ENCODE results near the gene TET3. TPM values are rescaled to one million over a fixed set of nuclear protein-coding genes. Genes with fewer than 3 reads are reported as not detected.
A peak's percentile ranks its signal among the peaks of the same experiment; 100 is the strongest.

The TET3 gene
- total and polyA plus RNA-seq, 9 of the 15 experiments (the other 6 are each of a cell fraction or from before 2014, with no cell fraction given): 0.35 to 16.3 (median 5.5) TPM

- TF ChIP-seq NONO (IDR thresholded peaks at IDR 0.05; ENCODE audit: low read depth in 2 of 2, low read length in 1 of 2): no peak
- TF ChIP-seq NFE2 (IDR thresholded peaks at IDR 0.05; ENCODE audit: low read depth): no peak
- TF ChIP-seq CBFA2T3 (IDR thresholded peaks at IDR 0.05): peak; percentile 58; the same call in 1 of the 2 replicates
- TF ChIP-seq POU5F1 (IDR thresholded peaks at IDR 0.05; ENCODE audit: borderline replicate concordance, low read depth, low read length, partially characterized antibody): no peak
- no peak for TF ChIP-seq THAP7 (CRISPR knock-in tag; IDR thresholded peaks at IDR 0.05)
- no peak for TF ChIP-seq ZNF282 (CRISPR knock-in tag; IDR thresholded peaks at IDR 0.05)
Measured at GRCh38 chr2:74028741-74029140, 44.0 kb downstream of the TET3 start (continued).

GRCh38 chr2:74029714-74030397 lies 45.1 kb downstream of the TET3 start:
- ATAC-seq (no peak), DNase-seq (ENCODE audit: extremely low read depth in 1 of 4, low spot score in 3 of 4) (no peak), FAIRE-seq (no peak)
- WGBS (ENCODE audit: insufficient coverage, low coverage, missing lambda C conversion rate): 38% methylated on average over 2 of the region's 2 CpGs
- CTCF ChIA-PET (ENCODE audit: low intra/inter-chr PET ratio): no interaction called here
- in situ Hi-C loops (cut with MboI) (no loop called here), intact Hi-C loops (cut with micrococcal nuclease) (loop anchor here (5.0 kb wide), 1 partner anchor 47 kb away; no protein-coding TSS in a partner anchor)
- no peak overlapping the region for H2AFZ ChIP-seq (ENCODE audit: low read depth, low read length)
- H3K27ac ChIP-seq (ENCODE audit: extremely low read depth, low read depth, low read length): no peak overlapping the region
- H3K36me3 ChIP-seq (ENCODE audit: control insufficient read depth, insufficient read depth, low read length): no peaks in the 10 kb centered on the region
- H3K9ac ChIP-seq (ENCODE audit: insufficient read depth in 1 of 2, low read depth in 2 of 2, low read length in 2 of 2): no peak overlapping the region
- H4K20me1 ChIP-seq (replicated peaks; ENCODE audit: control insufficient read depth, insufficient read depth, low read length): no peaks in the 10 kb centered on the region
- no TSS peak for BruUV-seq (replicated peaks)
- no peaks in the 10 kb centered on the region for H3K9me1 ChIP-seq (ENCODE audit: control insufficient read depth, insufficient read depth, low read length)
- POLR2A ChIA-PET: interaction anchor here (0.7 to 1.9 kb wide), 7 partner anchors 9 to 102 kb away, joined by 3 to 7 read pairs (median 3); no protein-coding TSS in a partner anchor
- H3K27me3 ChIP-seq (ENCODE audit: control insufficient read depth in 2 of 2, insufficient read depth in 2 of 2, low read length in 2 of 2): no peaks in the 10 kb centered on the region
- no peak overlapping the region for H3K4me3 ChIP-seq
- peaks cover 27 to 60% of the 10 kb centered on the region in 2 experiments for H3K4me1 ChIP-seq (replicated peaks in 1 of 2; ENCODE audit: control insufficient read depth in 2 of 2, insufficient read depth in 2 of 2, low read length in 2 of 2)
- TF ChIP-seq ADNP (tag; IDR thresholded peaks at IDR 0.05) (0 out of 2 replicates have a peak, but pooled peaks have one; percentile 30), FOXA3 (CRISPR knock-in tag; conservative IDR thresholded peaks at IDR 0.05 in 1 of 2, IDR thresholded peaks at IDR 0.05 in 1 of 2) (no peak), MEIS2 (IDR thresholded peaks at IDR 0.05; ENCODE audit: partially characterized antibody) (peak; percentile 56), PKNOX1 (IDR thresholded peaks at IDR 0.05) (peak; percentile 90)
- TF ChIP-seq, protein P1, sequence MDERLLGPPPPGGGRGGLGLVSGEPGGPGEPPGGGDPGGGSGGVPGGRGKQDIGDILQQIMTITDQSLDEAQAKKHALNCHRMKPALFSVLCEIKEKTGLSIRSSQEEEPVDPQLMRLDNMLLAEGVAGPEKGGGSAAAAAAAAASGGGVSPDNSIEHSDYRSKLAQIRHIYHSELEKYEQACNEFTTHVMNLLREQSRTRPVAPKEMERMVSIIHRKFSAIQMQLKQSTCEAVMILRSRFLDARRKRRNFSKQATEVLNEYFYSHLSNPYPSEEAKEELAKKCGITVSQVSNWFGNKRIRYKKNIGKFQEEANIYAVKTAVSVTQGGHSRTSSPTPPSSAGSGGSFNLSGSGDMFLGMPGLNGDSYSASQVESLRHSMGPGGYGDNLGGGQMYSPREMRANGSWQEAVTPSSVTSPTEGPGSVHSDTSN (CRISPR knock-in tag; IDR thresholded peaks at IDR 0.05; ENCODE audit: low read depth): no peak
- TF ChIP-seq, protein P1 (tag; conservative IDR thresholded peaks at IDR 0.05; ENCODE audit: low read depth): 0 out of 2 replicates have a peak, but pooled peaks have one; percentile 17
- peak overlapping the region; percentile 15; the same call in 1 of the 2 replicates for H3K4me2 ChIP-seq (ENCODE audit: insufficient read depth, low read length)
- H3K9me3 ChIP-seq (replicated peaks; ENCODE audit: control insufficient read depth, insufficient read depth, low read depth, low read length): peaks cover 13% of the 10 kb centered on the region
- H3K79me2 ChIP-seq (ENCODE audit: control insufficient read depth, insufficient read depth, low read length): peaks cover 95% of the 10 kb centered on the region

All from K562 (cell line).